GM21723 (cell line): ENCODE measurements around the gene TNS2.

Source experiments
- ATAC-seq: cut with Tn5 transposase; IDR thresholded peaks from one replicate; pipeline ENCODE4 v1.9.1; 2021; ENCODE audit warnings: mild to moderate bottlenecking, moderate library complexity; ENCODE audit not compliant: unreplicated experiment

TNS2 gene

DNA sequence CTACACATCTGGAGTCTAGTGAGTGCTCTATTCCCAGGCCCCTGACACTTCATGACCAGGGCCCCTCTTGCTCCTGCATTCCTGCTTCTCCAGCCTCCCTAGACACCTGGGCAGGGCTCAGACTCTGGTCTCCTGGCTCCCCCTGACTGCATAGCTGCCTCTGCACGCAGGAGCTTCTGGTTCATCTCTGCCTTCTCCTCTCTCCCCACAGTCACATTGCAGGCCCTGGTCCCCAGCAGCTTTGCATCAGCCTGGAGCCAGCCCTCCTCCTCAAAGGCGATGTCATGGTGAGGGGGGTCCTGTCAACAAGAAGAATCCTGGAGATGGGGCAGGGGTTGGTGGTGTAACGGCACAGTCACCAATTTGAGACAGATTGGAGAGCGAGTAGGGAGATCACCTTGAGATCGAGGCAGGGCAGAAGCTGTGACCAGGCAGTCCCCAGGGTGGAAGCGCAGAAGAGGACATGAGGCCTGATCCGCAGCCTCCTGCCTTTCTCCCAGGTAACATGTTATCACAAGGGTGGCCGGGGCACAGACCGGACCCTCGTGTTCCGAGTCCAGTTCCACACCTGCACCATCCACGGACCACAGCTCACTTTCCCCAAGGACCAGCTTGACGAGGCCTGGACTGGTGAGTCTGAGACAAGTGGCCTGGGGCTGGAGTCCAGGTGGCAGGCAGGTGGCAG lies 8.1 kb downstream of the TNS2 start:
- ATAC-seq, result no peak

GRCh38 chr12:53058674-53059433 lies 9.0 kb downstream of the TNS2 start:
- no peak for ATAC-seq

GRCh38 chr12:53059434-53060063 lies 9.7 kb downstream of the TNS2 start:
- no peak for ATAC-seq

GRCh38 chr12:53060064-53060720 lies 10.3 kb downstream of the TNS2 start:
- ATAC-seq, result no peak

DNA sequence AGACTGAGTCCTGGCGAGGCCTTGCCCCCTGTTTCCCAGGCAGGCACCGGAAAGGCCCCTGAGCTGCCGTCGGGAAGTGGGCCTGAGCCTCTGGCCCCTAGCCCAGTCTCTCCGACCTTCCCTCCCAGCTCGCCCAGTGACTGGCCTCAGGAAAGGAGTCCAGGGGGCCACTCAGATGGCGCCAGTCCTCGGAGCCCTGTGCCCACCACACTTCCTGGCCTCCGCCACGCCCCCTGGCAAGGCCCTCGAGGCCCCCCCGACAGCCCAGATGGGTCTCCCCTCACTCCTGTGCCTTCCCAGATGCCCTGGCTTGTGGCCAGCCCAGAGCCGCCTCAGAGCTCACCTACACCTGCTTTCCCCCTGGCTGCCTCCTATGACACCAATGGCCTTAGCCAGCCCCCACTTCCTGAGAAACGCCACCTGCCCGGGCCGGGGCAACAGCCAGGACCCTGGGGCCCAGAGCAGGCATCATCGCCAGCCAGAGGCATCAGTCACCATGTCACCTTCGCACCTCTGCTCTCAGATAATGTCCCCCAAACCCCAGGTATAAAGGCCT lies 10.9 kb downstream of the TNS2 start:
- no peak for ATAC-seq

DNA sequence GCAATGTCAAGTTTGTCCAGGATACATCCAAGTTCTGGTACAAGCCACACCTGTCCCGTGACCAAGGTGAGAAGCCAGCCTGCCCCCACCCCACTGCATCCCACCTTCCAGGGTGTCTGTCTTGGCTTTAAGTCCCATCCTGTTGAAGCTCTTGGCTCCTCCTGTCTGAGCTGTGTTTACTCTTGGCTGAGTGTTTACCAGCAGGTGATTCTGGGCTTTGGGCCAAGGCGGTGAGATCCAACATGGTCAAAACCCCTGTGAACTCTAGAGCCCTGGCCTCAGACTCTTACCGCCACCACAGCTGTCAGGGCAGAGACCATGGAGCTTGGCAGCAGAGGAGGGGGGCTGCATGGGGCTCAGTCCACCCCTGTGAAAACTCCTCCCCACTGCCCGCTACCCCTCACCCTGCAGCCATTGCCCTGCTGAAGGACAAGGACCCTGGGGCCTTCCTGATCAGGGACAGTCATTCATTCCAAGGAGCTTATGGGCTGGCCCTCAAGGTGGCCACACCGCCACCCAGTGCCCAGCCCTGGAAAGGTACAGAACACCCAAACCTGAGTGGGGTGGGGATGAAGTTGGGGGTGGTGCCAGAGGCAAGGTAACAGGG lies 11.6 kb downstream of the TNS2 start:
- no peak for ATAC-seq

- no peak for ATAC-seq
These were observed 12.4 kb downstream of the TNS2 start for GRCh38 chr12:53062011-53062961.

- no peak for ATAC-seq
These were observed 13.3 kb downstream of the TNS2 start for GRCh38 chr12:53062977-53063707.

- ATAC-seq, result no peak
These were observed 14.1 kb downstream of the TNS2 start for GRCh38 chr12:53063708-53064612.

DNA sequence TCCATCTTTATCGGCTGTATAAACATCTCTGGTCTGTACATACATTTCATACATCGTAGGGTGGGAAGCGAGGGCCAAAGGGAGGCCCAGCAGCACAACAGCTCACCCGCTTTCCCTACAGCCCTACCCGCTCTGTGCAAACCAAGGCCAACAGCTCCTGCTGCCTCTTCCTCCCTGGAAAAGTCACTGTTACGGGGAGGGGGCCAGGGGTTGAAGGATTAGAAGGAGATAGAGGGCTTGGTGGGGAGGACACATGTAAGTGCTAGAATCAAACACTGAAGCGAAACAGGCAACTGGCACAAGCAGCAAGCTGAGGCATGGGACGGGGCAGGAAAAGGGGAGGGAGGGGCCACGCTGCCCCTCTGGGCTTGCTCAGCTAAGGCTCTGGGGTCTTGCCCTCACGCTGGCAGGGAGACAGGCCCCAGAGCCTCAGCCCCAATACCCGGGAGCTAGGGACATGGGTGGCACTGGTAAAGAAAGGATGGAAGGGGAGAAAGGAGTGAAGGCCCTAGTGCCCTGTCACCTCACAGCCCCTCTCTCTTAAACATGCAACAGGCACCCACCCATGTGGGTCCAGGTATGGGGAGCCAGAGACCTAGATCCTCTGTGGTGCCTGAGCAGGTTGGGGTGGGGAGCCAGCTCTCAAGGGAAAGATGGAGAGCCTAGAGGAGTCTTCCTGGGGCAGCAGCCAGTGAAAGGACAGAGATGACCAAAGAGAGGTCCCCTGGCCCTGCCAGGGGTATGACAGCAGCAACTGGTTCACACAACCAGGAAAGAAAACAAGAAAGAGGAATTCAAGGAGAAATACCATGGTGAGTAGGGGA lies 15.0 kb downstream of the TNS2 start:
- ATAC-seq, result no peak

GRCh38 chr12:53065470-53065869 lies 15.6 kb downstream of the TNS2 start:
- ATAC-seq, result no peak

- no peak for ATAC-seq
These were observed 16.4 kb downstream of the TNS2 start for GRCh38 chr12:53065975-53066931.

GRCh38 chr12:53067074-53067992 lies 17.5 kb downstream of the TNS2 start:
- no peak for ATAC-seq

DNA sequence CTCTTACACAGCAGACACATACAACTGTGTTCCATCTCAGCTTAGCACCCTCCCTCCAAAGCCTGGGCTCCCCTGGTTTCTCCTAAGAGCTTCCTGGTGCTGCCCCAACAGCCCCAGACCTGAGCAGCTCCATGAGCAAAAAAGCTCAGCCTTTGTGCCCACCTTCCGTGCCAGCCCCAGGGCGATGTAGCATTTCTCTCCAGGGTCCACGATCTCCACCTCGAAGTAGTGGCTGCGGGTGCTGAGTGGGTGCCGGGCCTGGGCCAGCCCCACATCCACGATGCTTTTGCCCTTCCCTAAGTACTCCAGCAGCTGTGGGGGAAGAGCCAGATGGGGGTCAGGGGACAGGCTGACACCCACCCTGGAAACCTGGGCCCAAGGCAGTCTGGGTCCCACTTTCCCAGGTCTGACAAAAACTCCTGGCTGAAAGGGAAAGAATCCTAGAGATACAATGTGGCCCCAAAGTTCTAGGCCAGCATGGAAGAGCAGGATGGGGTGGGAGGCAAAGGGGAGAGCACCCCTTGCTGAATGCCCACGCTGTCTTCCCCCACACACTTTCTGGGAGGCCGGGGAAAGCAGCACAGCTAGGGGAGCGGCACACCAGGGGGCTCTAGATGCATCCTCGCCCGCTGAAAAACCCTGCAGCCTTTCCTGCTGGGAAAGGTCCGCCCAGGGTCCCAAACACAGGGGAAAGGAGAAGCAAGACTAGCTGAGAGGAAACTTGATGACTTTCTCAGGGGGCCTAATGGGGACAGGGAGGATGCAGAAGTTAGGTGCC lies 18.3 kb downstream of the TNS2 start:
- no peak for ATAC-seq
